MM.1S (cell line): ENCODE results near the gene MYO6.

Experiments
- EZH2phosphoT487 ChIP-seq: fragments of 300-600 bp; sonication (generic); IDR thresholded peaks from 2 replicates; pipeline ENCODE4 v1.6.1; 2018; ENCODE audit warnings: antibody characterized with exemption, low read length
- TF ChIP-seq, protein P1 (sequence below): fragments of 300-600 bp; sonication (generic); IDR thresholded peaks from 2 replicates; pipeline ENCODE4 v1.5.1; 2016; ENCODE audit warnings: antibody characterized with exemption, low read length, mixed read lengths

DNA sequence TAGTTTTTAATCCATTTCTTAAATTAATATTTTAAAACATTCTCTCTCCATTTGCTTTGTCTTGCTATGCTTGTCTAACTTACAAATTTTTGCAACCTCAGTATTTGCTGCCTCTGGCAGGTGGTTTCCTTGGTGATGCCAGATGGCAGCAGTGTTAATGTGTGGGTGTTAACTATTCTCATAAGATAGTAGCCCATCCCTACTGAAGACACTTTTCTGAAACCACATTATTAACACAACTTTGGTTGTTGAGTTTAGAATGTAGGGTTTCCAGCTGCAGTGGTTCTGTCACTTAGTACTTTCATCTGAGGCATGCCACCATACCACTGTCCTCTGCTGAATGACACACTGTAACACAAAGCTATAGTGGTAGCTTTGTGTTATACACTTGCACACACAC lies 75.1 kb downstream of the MYO6 start:
- TF ChIP-seq, protein P1, sequence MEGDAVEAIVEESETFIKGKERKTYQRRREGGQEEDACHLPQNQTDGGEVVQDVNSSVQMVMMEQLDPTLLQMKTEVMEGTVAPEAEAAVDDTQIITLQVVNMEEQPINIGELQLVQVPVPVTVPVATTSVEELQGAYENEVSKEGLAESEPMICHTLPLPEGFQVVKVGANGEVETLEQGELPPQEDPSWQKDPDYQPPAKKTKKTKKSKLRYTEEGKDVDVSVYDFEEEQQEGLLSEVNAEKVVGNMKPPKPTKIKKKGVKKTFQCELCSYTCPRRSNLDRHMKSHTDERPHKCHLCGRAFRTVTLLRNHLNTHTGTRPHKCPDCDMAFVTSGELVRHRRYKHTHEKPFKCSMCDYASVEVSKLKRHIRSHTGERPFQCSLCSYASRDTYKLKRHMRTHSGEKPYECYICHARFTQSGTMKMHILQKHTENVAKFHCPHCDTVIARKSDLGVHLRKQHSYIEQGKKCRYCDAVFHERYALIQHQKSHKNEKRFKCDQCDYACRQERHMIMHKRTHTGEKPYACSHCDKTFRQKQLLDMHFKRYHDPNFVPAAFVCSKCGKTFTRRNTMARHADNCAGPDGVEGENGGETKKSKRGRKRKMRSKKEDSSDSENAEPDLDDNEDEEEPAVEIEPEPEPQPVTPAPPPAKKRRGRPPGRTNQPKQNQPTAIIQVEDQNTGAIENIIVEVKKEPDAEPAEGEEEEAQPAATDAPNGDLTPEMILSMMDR: no peak
- no peak for TF ChIP-seq EZH2phosphoT487
